Smooth muscle cell (in vitro differentiated cells): ENCODE results near the gene BBOX1. TPM values are rescaled to one million over a fixed set of nuclear protein-coding genes. Genes with fewer than 3 reads are reported as not detected.

Experiments
- DNase-seq: peaks from one replicate; lab custom pipeline; 2025; ENCODE audit not compliant: unreplicated experiment; lab: John Stamatoyannopoulos, UW
- H2AFZ ChIP-seq: fragments of 200-600 bp; sonication (generic); 2 replicates; pipeline ENCODE4 v1.6.0; 2016; ENCODE audit warnings: antibody characterized with exemption, low read depth, mild to moderate bottlenecking
- H3F3A ChIP-seq: fragments of 200-600 bp; sonication (generic); 2 replicates; pipeline ENCODE4 v1.6.0; 2017; ENCODE audit warnings: antibody characterized with exemption, low read depth
- H3K27ac ChIP-seq: fragments of 200-600 bp; sonication (generic); 2 replicates; pipeline ENCODE4 v1.5.1; 2016; ENCODE audit warnings: low read depth, mild to moderate bottlenecking
- H3K27me3 ChIP-seq: fragments of 200-600 bp; sonication (generic); 2 replicates; pipeline ENCODE4 v1.6.1; 2016; ENCODE audit warnings: low read depth, mild to moderate bottlenecking
- H3K36me3 ChIP-seq: fragments of 200-600 bp; sonication (generic); 2 replicates; pipeline ENCODE4 v1.5.1; 2016; ENCODE audit warnings: low read depth
- H3K4me1 ChIP-seq: fragments of 200-600 bp; sonication (generic); 2 replicates; pipeline ENCODE4 v1.5.1; 2016; ENCODE audit warnings: low read depth
- H3K4me2 ChIP-seq: fragments of 200-600 bp; sonication (generic); 2 replicates; pipeline ENCODE4 v1.6.0; 2016; ENCODE audit warnings: mild to moderate bottlenecking
- H3K4me3 ChIP-seq: fragments of 200-600 bp; sonication (generic); 2 replicates; pipeline ENCODE4 v1.5.1; 2016; ENCODE audit warnings: mild to moderate bottlenecking
- H3K79me2 ChIP-seq: fragments of 200-600 bp; sonication (generic); 2 replicates; pipeline ENCODE4 v1.6.0; 2016; ENCODE audit warnings: low read depth, mild to moderate bottlenecking
- H3K9ac ChIP-seq: fragments of 200-600 bp; sonication (generic); 2 replicates; pipeline ENCODE4 v1.6.0; 2016; ENCODE audit warnings: low read depth
- H3K9me3 ChIP-seq: fragments of 200-600 bp; sonication (generic); replicated peaks from 2 replicates; pipeline ENCODE4 v1.5.1; 2016; ENCODE audit warnings: low read depth
- H4K20me1 ChIP-seq: fragments of 200-600 bp; sonication (generic); 2 replicates; pipeline ENCODE4 v1.6.0; 2016; ENCODE audit warnings: low read depth
- CTCF ChIP-seq: fragments of 200-600 bp; sonication (generic); IDR thresholded peaks from 2 replicates; pipeline ENCODE4 v1.5.1; 2017; ENCODE audit warnings: borderline replicate concordance, mild to moderate bottlenecking, antibody characterized with exemption; ENCODE audit not compliant: insufficient read depth, poor library complexity, severe bottlenecking
- WGBS: methylation state at CpG from one replicate; pipeline ENCODE4 v1.1.7; 2016; ENCODE audit warnings: low lambda C conversion rate; 5-methylcytosine and 5-hydroxymethylcytosine counted together
- polyA plus RNA-seq: library from polyadenylated mRNA; unstranded; fragments of >200 nt; fragmentation: Nextera tagmentation; extraction: Ambion mirVana; gene quantifications from 2 replicates; pipeline ENCODE4 v1.2.1, GENCODE V29; 2016
- total RNA-seq: library from RNA; depleted of rRNA; stranded (reverse); fragments of >200 nt; gene quantifications from 2 replicates; pipeline ENCODE4 v1.2.3, GENCODE V29; 2014

The BBOX1 gene
- total and polyA plus RNA-seq, 2 experiments from 2014 or later: 0.22 to 0.67 TPM

- Histone ChIP-seq H3K36me3 (peaks cover 3% of the 10 kb centered on the region), H3K4me2 (no peak overlapping the region), H3K27me3 (no peaks in the 10 kb centered on the region), H4K20me1 (no peaks in the 10 kb centered on the region), H3K4me1 (no peaks in the 10 kb centered on the region), H3K79me2 (no peaks in the 10 kb centered on the region), H3K9ac (no peak overlapping the region), H2AFZ (no peak overlapping the region), H3K27ac (no peak overlapping the region), H3K4me3 (no peak overlapping the region), H3F3A (no peaks in the 10 kb centered on the region), H3K9me3 (no peaks in the 10 kb centered on the region)
- 100% methylated on average over 1 of the region's 1 CpG for WGBS
- no peak for TF ChIP-seq CTCF
- DNase-seq: no peak
Measured at GRCh38 chr11:27058456-27058855, 17.8 kb downstream of the BBOX1 start.

- H4K20me1 ChIP-seq: no peaks in the 10 kb centered on the region
- peaks cover 3% of the 10 kb centered on the region for H3K36me3 ChIP-seq
- no peak overlapping the region for H3K4me3 ChIP-seq
- WGBS: 91% methylated on average over 3 of the region's 3 CpGs
- no peak for TF ChIP-seq CTCF
- H3K79me2 ChIP-seq: no peaks in the 10 kb centered on the region
- H3K27me3 ChIP-seq: no peaks in the 10 kb centered on the region
- H3K9ac ChIP-seq: no peak overlapping the region
- no peak overlapping the region for H3K27ac ChIP-seq
- H3F3A ChIP-seq: no peaks in the 10 kb centered on the region
- H3K4me1 ChIP-seq: no peaks in the 10 kb centered on the region
- H2AFZ ChIP-seq: no peak overlapping the region
- no peaks in the 10 kb centered on the region for H3K9me3 ChIP-seq
- no peak overlapping the region for H3K4me2 ChIP-seq
- DNase-seq: no peak
Measured at GRCh38 chr11:27059431-27059830, 18.8 kb downstream of the BBOX1 start.

- WGBS: 90% methylated on average over 3 of the region's 3 CpGs
- no peak overlapping the region for H3K4me2 ChIP-seq
- TF ChIP-seq CTCF: no peak
- H4K20me1 ChIP-seq: no peaks in the 10 kb centered on the region
- no peaks in the 10 kb centered on the region for H3K4me1 ChIP-seq
- H3K36me3 ChIP-seq: peaks cover 3% of the 10 kb centered on the region
- no peak overlapping the region for H3K27ac ChIP-seq
- H3K9me3 ChIP-seq: no peaks in the 10 kb centered on the region
- H3K9ac ChIP-seq: no peak overlapping the region
- no peak overlapping the region for H3K4me3 ChIP-seq
- H3K27me3 ChIP-seq: no peaks in the 10 kb centered on the region
- DNase-seq: no peak
- no peaks in the 10 kb centered on the region for H3K79me2 ChIP-seq
- no peaks in the 10 kb centered on the region for H3F3A ChIP-seq
- H2AFZ ChIP-seq: no peak overlapping the region
Measured at GRCh38 chr11:27060816-27061460, 20.3 kb downstream of the BBOX1 start.

GRCh38 chr11:27061461-27061821 lies 20.8 kb downstream of the BBOX1 start:
- no peak overlapping the region for H2AFZ ChIP-seq
- no peak for DNase-seq
- H4K20me1 ChIP-seq: no peaks in the 10 kb centered on the region
- H3K36me3 ChIP-seq: peaks cover 3% of the 10 kb centered on the region
- H3K27ac ChIP-seq: no peak overlapping the region
- 87% methylated on average over 2 of the region's 2 CpGs for WGBS
- no peak overlapping the region for H3K4me3 ChIP-seq
- H3K9me3 ChIP-seq: no peaks in the 10 kb centered on the region
- H3K4me1 ChIP-seq: no peaks in the 10 kb centered on the region
- no peaks in the 10 kb centered on the region for H3K79me2 ChIP-seq
- TF ChIP-seq CTCF: no peak
- H3F3A ChIP-seq: no peaks in the 10 kb centered on the region
- H3K9ac ChIP-seq: no peak overlapping the region
- H3K27me3 ChIP-seq: no peaks in the 10 kb centered on the region
- no peak overlapping the region for H3K4me2 ChIP-seq
